ENCODE data around the gene DDX50. TPM values are rescaled to one million over a fixed set of nuclear protein-coding genes. Genes with fewer than 3 reads are reported as not detected.
A peak's percentile ranks its signal among the peaks of the same experiment; 100 is the strongest.
"Not testable (repeated sequence)": the region's sequence is repeated elsewhere in the genome, so short reads cannot be mapped to it uniquely, and the experiment has no call there.

The DDX50 gene
- total RNA-seq, 4 donors from 2014 or later: 6.5 to 40.6 (median 24.6) TPM

DNA sequence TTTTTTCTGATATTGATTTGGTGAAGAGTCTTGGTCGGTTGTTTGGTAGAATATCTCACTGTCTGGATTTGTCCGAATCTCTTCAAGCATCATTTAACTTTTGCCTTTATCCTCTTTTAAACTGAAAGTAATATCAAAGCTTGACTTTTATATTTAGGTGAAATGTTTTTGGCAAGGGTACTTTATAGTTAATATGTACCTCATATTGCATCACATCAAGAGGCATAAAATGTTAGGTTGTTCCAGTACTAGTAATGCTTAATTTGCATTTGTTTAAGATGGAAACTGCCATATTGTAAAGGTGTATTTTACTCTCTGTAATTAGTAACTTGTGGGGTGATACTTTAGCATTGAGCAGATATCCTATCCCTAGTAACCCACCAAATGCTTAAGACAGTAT is 37.8 kb downstream of the DDX50 start:
- no peaks in the 10 kb centered on the region for H3K9me3 ChIP-seq
- no peak for DNase-seq
- H3K4me1 ChIP-seq: no peaks in the 10 kb centered on the region
- no peak overlapping the region for H3K4me3 ChIP-seq
- TF ChIP-seq POLR2A (IDR thresholded peaks at IDR 0.05): no peak
- TF ChIP-seq, protein P1, sequence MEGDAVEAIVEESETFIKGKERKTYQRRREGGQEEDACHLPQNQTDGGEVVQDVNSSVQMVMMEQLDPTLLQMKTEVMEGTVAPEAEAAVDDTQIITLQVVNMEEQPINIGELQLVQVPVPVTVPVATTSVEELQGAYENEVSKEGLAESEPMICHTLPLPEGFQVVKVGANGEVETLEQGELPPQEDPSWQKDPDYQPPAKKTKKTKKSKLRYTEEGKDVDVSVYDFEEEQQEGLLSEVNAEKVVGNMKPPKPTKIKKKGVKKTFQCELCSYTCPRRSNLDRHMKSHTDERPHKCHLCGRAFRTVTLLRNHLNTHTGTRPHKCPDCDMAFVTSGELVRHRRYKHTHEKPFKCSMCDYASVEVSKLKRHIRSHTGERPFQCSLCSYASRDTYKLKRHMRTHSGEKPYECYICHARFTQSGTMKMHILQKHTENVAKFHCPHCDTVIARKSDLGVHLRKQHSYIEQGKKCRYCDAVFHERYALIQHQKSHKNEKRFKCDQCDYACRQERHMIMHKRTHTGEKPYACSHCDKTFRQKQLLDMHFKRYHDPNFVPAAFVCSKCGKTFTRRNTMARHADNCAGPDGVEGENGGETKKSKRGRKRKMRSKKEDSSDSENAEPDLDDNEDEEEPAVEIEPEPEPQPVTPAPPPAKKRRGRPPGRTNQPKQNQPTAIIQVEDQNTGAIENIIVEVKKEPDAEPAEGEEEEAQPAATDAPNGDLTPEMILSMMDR (IDR thresholded peaks at IDR 0.05): no peak
- intact Hi-C loops (cut with DNase I): no loop called here
- peaks cover 0 to 100% (median 13%) of the 10 kb centered on the region in 3 donors for H3K36me3 ChIP-seq
- 86 to 95% methylated on average over 2 of the region's 2 CpGs for WGBS, 2 donors
- H3K27ac ChIP-seq: no peak overlapping the region
- no peaks in the 10 kb centered on the region for H3K27me3 ChIP-seq

DNA sequence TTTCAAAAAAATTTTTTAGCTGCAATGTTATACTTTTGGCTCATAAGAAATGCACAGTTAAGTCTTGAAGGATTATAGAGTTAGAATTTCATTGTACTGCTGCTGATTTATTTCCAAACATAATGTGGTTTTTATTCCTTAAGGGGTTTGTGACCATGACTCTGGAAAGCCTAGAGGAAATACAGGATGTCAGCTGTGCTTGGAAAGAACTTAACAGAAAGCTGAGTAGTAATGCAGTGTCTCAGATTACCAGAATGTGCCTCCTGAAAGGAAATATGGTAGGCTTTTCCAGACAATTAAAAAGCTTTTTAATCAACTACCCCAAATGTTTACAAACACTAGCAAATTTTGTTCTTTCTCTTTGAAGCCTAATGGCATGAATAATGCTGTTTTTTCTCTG is 39.8 kb downstream of the DDX50 start:
- H3K36me3 ChIP-seq: peaks cover 0 to 100% (median 10%) of the 10 kb centered on the region in 3 donors
- intact Hi-C loops (cut with DNase I); DNase-seq; H3K4me3 ChIP-seq; H3K27me3 ChIP-seq; H3K9me3 ChIP-seq; H3K4me1 ChIP-seq; H3K27ac ChIP-seq: not testable (repeated sequence)

DNA sequence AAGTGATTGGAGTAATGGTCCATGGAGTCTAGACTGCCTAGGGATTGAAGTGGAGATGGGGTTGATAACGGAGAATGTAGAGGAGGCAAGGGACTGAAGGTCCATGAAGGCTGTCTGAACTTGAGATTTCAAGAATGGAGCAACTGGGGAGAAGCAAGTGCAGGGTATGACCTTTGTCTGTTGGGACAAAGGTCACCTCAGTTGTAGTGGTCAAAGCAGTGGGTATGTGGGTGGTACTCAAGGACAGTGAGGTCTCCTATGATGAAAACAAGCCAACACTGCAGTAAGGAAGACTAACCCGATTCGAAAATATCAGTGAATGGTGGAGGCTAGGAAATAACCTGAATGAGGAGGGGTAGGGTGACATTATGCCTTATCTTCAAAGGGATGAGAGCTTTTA is 49.5 kb downstream of the DDX50 start:
- WGBS, 2 donors: 95 to 96% methylated on average over 3 of the region's 3 CpGs
- Histone ChIP-seq H3K4me3 (no peak overlapping the region), H3K4me1 (peaks cover 0 to 9% (median 4%) of the 10 kb centered on the region in 3 donors), H3K9me3 (no peaks in the 10 kb centered on the region), H3K36me3 (peaks cover 0 to 68% (median 19%) of the 10 kb centered on the region in 3 donors), H3K27me3 (no peaks in the 10 kb centered on the region), H3K27ac (no peak overlapping the region)
- no peak for DNase-seq
- TF ChIP-seq, protein P1 (IDR thresholded peaks at IDR 0.05): no peak
- no peak for TF ChIP-seq POLR2A (IDR thresholded peaks at IDR 0.05)
- intact Hi-C loops (cut with DNase I): no loop called here

DNA sequence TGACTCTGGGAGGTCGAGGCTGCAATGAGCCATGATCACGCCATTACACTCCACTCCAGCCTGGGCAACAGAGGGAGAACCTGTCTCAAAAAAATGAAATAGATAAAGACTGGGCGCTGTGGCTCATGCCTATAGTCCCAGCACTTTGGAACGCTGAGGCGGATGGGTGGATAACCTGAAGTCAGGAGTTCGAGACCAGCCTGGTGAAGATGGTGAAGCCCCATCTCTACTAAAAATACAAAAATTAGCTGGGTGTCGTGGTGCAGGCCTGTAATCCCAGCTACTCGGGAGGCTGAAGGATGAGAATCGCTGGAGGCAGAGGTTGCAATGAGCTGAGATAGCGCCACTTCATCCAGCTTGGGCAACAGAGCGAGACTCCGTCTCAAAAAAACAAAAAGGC is 53.8 kb downstream of the DDX50 start:
- Histone ChIP-seq H3K4me1 (peaks cover 0 to 39% (median 17%) of the 10 kb centered on the region in 3 donors), H3K36me3 (peaks cover 0 to 33% (median 0%) of the 10 kb centered on the region in 3 donors), H3K27ac (peak overlapping the region in 1 of 4 donors; percentile 98), H3K9me3 (no peaks in the 10 kb centered on the region), H3K27me3 (no peaks in the 10 kb centered on the region), H3K4me3 (peak overlapping the region in 1 of 4 donors; percentile 100)
- intact Hi-C loops (cut with DNase I): no loop called here
- TF ChIP-seq POLR2A (IDR thresholded peaks at IDR 0.05): no peak
- TF ChIP-seq, protein P1 (IDR thresholded peaks at IDR 0.05): no peak
- 88 to 93% methylated on average over 12 of the region's 12 CpGs for WGBS, 2 donors
- DNase-seq: no peak

DNA sequence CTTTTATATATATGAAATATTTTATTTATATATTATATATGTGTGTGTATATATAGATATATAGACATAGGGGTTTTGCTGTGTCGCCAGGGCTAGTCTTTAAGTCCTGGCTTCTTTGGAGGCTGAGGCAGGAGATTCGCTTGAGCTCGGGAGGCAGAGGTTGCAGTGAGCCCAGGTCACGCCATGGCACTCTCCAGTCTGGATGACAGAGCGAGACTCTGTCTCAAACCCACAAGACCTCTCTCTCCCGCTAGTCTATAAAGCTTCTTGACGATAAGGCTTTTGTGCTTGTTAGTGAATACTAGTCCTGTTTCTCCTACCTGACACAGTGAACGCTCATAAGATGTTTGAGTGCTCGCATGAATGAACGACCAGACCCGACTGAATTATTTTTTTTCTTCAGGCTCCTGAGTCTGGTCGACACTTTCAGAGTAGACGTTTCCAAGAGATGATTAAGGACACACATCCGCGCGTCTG is 54.3 kb downstream of the DDX50 start:
- 4 to 5% methylated on average over 10 to 16 of the region's 16 CpGs for WGBS, 2 donors
- Histone ChIP-seq H3K36me3 (peaks cover 0 to 33% (median 3%) of the 10 kb centered on the region in 3 donors), H3K4me3 (peak overlapping the region; percentile 78 to 100 (median 84)), H3K4me1 (peaks cover 0 to 44% (median 17%) of the 10 kb centered on the region in 3 donors), H3K27me3 (no peaks in the 10 kb centered on the region), H3K27ac (peak overlapping the region; percentile 91 to 98 (median 94)), H3K9me3 (no peaks in the 10 kb centered on the region)
- DNase-seq: no peak
- TF ChIP-seq, protein P1 (IDR thresholded peaks at IDR 0.05): no peak
- TF ChIP-seq POLR2A (IDR thresholded peaks at IDR 0.05): no peak
- intact Hi-C loops (cut with DNase I): no loop called here
